Spinal cord (tissue), 10 donors: ENCODE measurements around the gene TMEM63C. TPM values are rescaled to one million over a fixed set of nuclear protein-coding genes. Genes with fewer than 3 reads are reported as not detected.

Experiments used
- DNase-seq, 6 donors: peaks; one replicate each; pipeline versions ENCODE4 v3.0.0 to v3.0.0-alpha.2; 2013 to 2015; ENCODE audit warnings: low spot score in 6 of 6, low read depth in 4 of 6
- H3K27ac ChIP-seq: one replicate; pipeline ENCODE4 v1.5.1; 2013; ENCODE audit warnings: low read depth, low read length, control low read depth
- H3K27me3 ChIP-seq: one replicate; pipeline ENCODE4 v1.6.1; 2013; ENCODE audit warnings: low read length; ENCODE audit not compliant: control insufficient read depth, insufficient read depth
- H3K36me3 ChIP-seq: one replicate; pipeline ENCODE4 v1.6.1; 2013; ENCODE audit warnings: low read length; ENCODE audit not compliant: control insufficient read depth, insufficient read depth
- H3K4me1 ChIP-seq: one replicate; pipeline ENCODE4 v1.6.1; 2013; ENCODE audit warnings: low read length; ENCODE audit not compliant: control insufficient read depth, insufficient read depth
- H3K4me3 ChIP-seq: one replicate; pipeline ENCODE4 v1.5.1; 2013; ENCODE audit warnings: low read depth, low read length, control low read depth
- H3K9me3 ChIP-seq: one replicate; pipeline ENCODE4 v1.6.1; 2013; ENCODE audit warnings: low read length; ENCODE audit not compliant: control insufficient read depth, insufficient read depth
- WGBS: methylation state at CpG from one replicate; pipeline ENCODE4 v1.1.5; 2013; ENCODE audit warnings: missing lambda C conversion rate; ENCODE audit not compliant: insufficient coverage; 5-methylcytosine and 5-hydroxymethylcytosine counted together
- polyA plus RNA-seq, 2 donors: library from polyadenylated mRNA; unstranded; fragments of 120-200 nt; gene quantifications; one replicate each; pipeline ENCODE4 v1.2.1, GENCODE V29; 2013; ENCODE audit not compliant: insufficient read length in 2 of 2
- total RNA-seq, 2 donors: library from RNA; depleted of rRNA in 1 of 2; stranded (reverse); fragments of 120-200 nt in 1 of 2; fragments of >200 nt in 1 of 2; gene quantifications; one replicate each; pipeline versions ENCODE4 v1.2.3 to v1.2.4, GENCODE V29; 2013 to 2014
- donor health status: healthy.

TMEM63C gene
- total and polyA plus RNA-seq, 4 donors: 4.5 to 24.6 (median 17.2) TPM

- WGBS: 81% methylated on average over 4 of the region's 4 CpGs
- H3K27me3 ChIP-seq: no peaks in the 10 kb centered on the region
- no peak overlapping the region for H3K4me3 ChIP-seq
- no peaks in the 10 kb centered on the region for H3K4me1 ChIP-seq
- peaks cover 60% of the 10 kb centered on the region for H3K36me3 ChIP-seq
- H3K27ac ChIP-seq: no peak overlapping the region
- no peaks in the 10 kb centered on the region for H3K9me3 ChIP-seq
- no peak for DNase-seq
Observed at GRCh38 chr14:77243853-77244252, 62.3 kb downstream of the TMEM63C start.

- H3K27ac ChIP-seq: no peak overlapping the region
- DNase-seq: no peak
- H3K4me3 ChIP-seq: no peak overlapping the region
- H3K4me1 ChIP-seq: no peaks in the 10 kb centered on the region
- H3K27me3 ChIP-seq: no peaks in the 10 kb centered on the region
- 84% methylated on average over 3 of the region's 4 CpGs for WGBS
- peaks cover 52% of the 10 kb centered on the region for H3K36me3 ChIP-seq
- no peaks in the 10 kb centered on the region for H3K9me3 ChIP-seq
Observed at GRCh38 chr14:77245820-77246219, 64.2 kb downstream of the TMEM63C start.

GRCh38 chr14:77246784-77247183 lies 65.2 kb downstream of the TMEM63C start:
- no peaks in the 10 kb centered on the region for H3K27me3 ChIP-seq
- WGBS: no CpG with 5 or more reads among the region's 1 CpG

GRCh38 chr14:77248666-77249065 lies 67.1 kb downstream of the TMEM63C start:
- DNase-seq: no peak
- no peak overlapping the region for H3K4me3 ChIP-seq

More at GRCh38 chr14:77246784-77247183, 65.2 kb downstream of the TMEM63C start:
- DNase-seq: no peak
- H3K4me1 ChIP-seq: no peaks in the 10 kb centered on the region
- H3K4me3 ChIP-seq: no peak overlapping the region
- peaks cover 56% of the 10 kb centered on the region for H3K36me3 ChIP-seq
- no peaks in the 10 kb centered on the region for H3K9me3 ChIP-seq
- H3K27ac ChIP-seq: no peak overlapping the region

GRCh38 chr14:77249286-77249685 lies 67.7 kb downstream of the TMEM63C start:
- H3K4me3 ChIP-seq: no peak overlapping the region
- H3K27ac ChIP-seq: no peak overlapping the region
- H3K9me3 ChIP-seq: no peaks in the 10 kb centered on the region
- H3K27me3 ChIP-seq: no peaks in the 10 kb centered on the region
- H3K36me3 ChIP-seq: peaks cover 53% of the 10 kb centered on the region
- no peak for DNase-seq
- no peaks in the 10 kb centered on the region for H3K4me1 ChIP-seq
- WGBS: 93% methylated on average over 7 of the region's 7 CpGs

More at GRCh38 chr14:77248666-77249065, 67.1 kb downstream of the TMEM63C start:
- Histone ChIP-seq H3K4me1 (no peaks in the 10 kb centered on the region), H3K36me3 (peaks cover 54% of the 10 kb centered on the region), H3K27me3 (no peaks in the 10 kb centered on the region), H3K27ac (no peak overlapping the region), H3K9me3 (no peaks in the 10 kb centered on the region)
- 96% methylated on average over 6 of the region's 7 CpGs for WGBS

GRCh38 chr14:77250927-77251326 lies 69.3 kb downstream of the TMEM63C start:
- Histone ChIP-seq H3K27ac (no peak overlapping the region), H3K36me3 (peaks cover 49% of the 10 kb centered on the region), H3K27me3 (no peaks in the 10 kb centered on the region), H3K9me3 (no peaks in the 10 kb centered on the region), H3K4me1 (no peaks in the 10 kb centered on the region), H3K4me3 (no peak overlapping the region)
- DNase-seq: peak in 1 of 6 donors; percentile 19
- WGBS: 70% methylated on average over 1 of the region's 6 CpGs

- 75% methylated on average over 9 of the region's 11 CpGs for WGBS
- no peak overlapping the region for H3K27ac ChIP-seq
- H3K27me3 ChIP-seq: no peaks in the 10 kb centered on the region
- H3K4me3 ChIP-seq: no peak overlapping the region
- H3K36me3 ChIP-seq: peaks cover 53% of the 10 kb centered on the region
- no peak for DNase-seq
- H3K4me1 ChIP-seq: no peaks in the 10 kb centered on the region
- H3K9me3 ChIP-seq: no peaks in the 10 kb centered on the region
Observed at GRCh38 chr14:77251870-77252269, 70.3 kb downstream of the TMEM63C start.

GRCh38 chr14:77253333-77254190 lies 72.0 kb downstream of the TMEM63C start:
- no peaks in the 10 kb centered on the region for H3K4me1 ChIP-seq
- no peak for DNase-seq
- H3K36me3 ChIP-seq: peaks cover 61% of the 10 kb centered on the region
- H3K4me3 ChIP-seq: no peak overlapping the region
- 64% methylated on average over 18 of the region's 20 CpGs for WGBS
- no peak overlapping the region for H3K27ac ChIP-seq
- no peaks in the 10 kb centered on the region for H3K27me3 ChIP-seq
- H3K9me3 ChIP-seq: no peaks in the 10 kb centered on the region

GRCh38 chr14:77256694-77257093 lies 75.1 kb downstream of the TMEM63C start:
- Histone ChIP-seq H3K4me1 (peaks cover 15% of the 10 kb centered on the region), H3K4me3 (no peak overlapping the region), H3K27me3 (no peaks in the 10 kb centered on the region), H3K9me3 (no peaks in the 10 kb centered on the region), H3K27ac (no peak overlapping the region), H3K36me3 (peaks cover 52% of the 10 kb centered on the region)
- 87% methylated on average over 6 of the region's 8 CpGs for WGBS
- DNase-seq: no peak

GRCh38 chr14:77257700-77258099 lies 76.1 kb downstream of the TMEM63C start:
- H3K27me3 ChIP-seq: no peaks in the 10 kb centered on the region

More at GRCh38 chr14:77257700-77258099, 76.1 kb downstream of the TMEM63C start:
- H3K27ac ChIP-seq: no peak overlapping the region
- DNase-seq: no peak
- peaks cover 44% of the 10 kb centered on the region for H3K36me3 ChIP-seq
- 93% methylated on average over 10 of the region's 10 CpGs for WGBS
- peaks cover 15% of the 10 kb centered on the region for H3K4me1 ChIP-seq
- no peaks in the 10 kb centered on the region for H3K9me3 ChIP-seq
- H3K4me3 ChIP-seq: no peak overlapping the region
